PFSK-1 (cell line): ENCODE results near the gene PHACTR1.

Experiments
- FOXP2 ChIP-seq: optimal IDR thresholded peaks from 2 replicates; pipeline ENCODE3; 2011; ENCODE audit warnings: borderline replicate concordance, control low read depth, inconsistent platforms; ENCODE audit not compliant: insufficient read depth; ENCODE audit errors: extremely low read length, extremely low read depth
- POLR2AphosphoS5 ChIP-seq: IDR thresholded peaks from 2 replicates; pipeline ENCODE4 v1.6.1; 2012; ENCODE audit warnings: low read depth, mild to moderate bottlenecking, control low read depth, low read length, moderate library complexity
- SIN3A ChIP-seq: IDR thresholded peaks from 2 replicates; pipeline ENCODE4 v1.6.1; 2012; ENCODE audit warnings: mild to moderate bottlenecking, low read length, moderate library complexity, borderline replicate concordance; ENCODE audit not compliant: insufficient read depth
- TAF1 ChIP-seq: IDR thresholded peaks from 2 replicates; pipeline ENCODE4 v1.6.1; 2012; ENCODE audit warnings: low read length, control low read depth, borderline replicate concordance; ENCODE audit not compliant: insufficient read depth
- TF ChIP-seq, protein P1 (sequence below), 2 experiments: IDR thresholded peaks; 2 replicates each; pipeline versions ENCODE4 v1.6.1 to v1.8.0; 2011 to 2012; ENCODE audit warnings: low read depth in 2 of 2, low read length in 2 of 2, control low read depth in 1 of 2, inconsistent platforms in 1 of 2, mild to moderate bottlenecking in 1 of 2, moderate library complexity in 1 of 2; ENCODE audit not compliant: insufficient read depth in 1 of 2

The PHACTR1 gene

GRCh38 chr6:13063300-13063918, 346.8 kb downstream of the PHACTR1 start:
- no peak for TF ChIP-seq POLR2AphosphoS5
- no peak for TF ChIP-seq SIN3A
- no peak for TF ChIP-seq TAF1
- no peak for TF ChIP-seq FOXP2
- TF ChIP-seq, protein P1, sequence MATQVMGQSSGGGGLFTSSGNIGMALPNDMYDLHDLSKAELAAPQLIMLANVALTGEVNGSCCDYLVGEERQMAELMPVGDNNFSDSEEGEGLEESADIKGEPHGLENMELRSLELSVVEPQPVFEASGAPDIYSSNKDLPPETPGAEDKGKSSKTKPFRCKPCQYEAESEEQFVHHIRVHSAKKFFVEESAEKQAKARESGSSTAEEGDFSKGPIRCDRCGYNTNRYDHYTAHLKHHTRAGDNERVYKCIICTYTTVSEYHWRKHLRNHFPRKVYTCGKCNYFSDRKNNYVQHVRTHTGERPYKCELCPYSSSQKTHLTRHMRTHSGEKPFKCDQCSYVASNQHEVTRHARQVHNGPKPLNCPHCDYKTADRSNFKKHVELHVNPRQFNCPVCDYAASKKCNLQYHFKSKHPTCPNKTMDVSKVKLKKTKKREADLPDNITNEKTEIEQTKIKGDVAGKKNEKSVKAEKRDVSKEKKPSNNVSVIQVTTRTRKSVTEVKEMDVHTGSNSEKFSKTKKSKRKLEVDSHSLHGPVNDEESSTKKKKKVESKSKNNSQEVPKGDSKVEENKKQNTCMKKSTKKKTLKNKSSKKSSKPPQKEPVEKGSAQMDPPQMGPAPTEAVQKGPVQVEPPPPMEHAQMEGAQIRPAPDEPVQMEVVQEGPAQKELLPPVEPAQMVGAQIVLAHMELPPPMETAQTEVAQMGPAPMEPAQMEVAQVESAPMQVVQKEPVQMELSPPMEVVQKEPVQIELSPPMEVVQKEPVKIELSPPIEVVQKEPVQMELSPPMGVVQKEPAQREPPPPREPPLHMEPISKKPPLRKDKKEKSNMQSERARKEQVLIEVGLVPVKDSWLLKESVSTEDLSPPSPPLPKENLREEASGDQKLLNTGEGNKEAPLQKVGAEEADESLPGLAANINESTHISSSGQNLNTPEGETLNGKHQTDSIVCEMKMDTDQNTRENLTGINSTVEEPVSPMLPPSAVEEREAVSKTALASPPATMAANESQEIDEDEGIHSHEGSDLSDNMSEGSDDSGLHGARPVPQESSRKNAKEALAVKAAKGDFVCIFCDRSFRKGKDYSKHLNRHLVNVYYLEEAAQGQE (IDR thresholded peaks at IDR 0.05; ENCODE audit: insufficient read depth in 1 of 2, low read depth in 2 of 2, low read length in 2 of 2) = no peak

DNA sequence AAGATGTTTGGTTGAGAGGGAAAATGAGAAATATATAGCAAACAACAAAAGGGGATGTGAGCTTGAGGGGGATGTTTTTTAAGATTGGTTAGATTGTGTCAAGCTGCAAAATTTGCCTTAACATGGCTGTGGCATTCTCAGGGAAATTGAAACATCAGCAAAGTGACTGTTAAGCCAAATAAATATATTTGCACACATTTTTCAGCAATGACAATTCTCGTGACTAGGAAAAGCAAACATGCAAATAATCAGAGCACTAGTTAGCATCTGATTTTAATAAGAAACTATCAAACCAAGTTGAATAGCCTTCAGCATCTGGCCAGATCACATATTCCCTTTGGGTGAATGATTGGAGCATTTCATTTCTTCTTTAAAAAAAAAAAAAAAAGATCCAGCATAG, 349.0 kb downstream of the PHACTR1 start:
- no peak for TF ChIP-seq FOXP2
- no peak for TF ChIP-seq TAF1
- TF ChIP-seq, protein P1 (IDR thresholded peaks at IDR 0.05; ENCODE audit: insufficient read depth in 1 of 2, low read depth in 2 of 2, low read length in 2 of 2) = no peak
- TF ChIP-seq SIN3A = no peak
- no peak for TF ChIP-seq POLR2AphosphoS5

DNA sequence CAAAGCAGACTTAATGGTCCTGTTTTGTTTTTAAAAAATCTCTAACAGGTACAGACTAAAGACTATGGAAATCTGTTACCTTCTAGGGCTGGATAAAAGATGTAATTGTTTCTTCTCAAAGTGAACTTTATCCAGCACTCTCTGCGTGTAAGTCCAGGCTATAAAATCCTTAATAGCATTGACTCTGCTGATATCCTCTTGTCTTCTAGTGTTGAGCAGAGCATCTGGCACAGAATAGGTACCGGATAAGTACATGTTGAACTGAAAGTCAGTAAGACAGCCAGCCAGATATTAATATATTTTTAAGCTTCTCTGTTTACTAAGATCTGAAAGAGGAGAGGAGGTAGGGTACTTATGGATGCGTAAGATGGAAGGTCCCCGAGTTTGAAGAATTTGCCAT, 349.5 kb downstream of the PHACTR1 start:
- TF ChIP-seq POLR2AphosphoS5 (no peak), TAF1 (no peak), FOXP2 (no peak), SIN3A (no peak)
- TF ChIP-seq, protein P1 (IDR thresholded peaks at IDR 0.05; ENCODE audit: insufficient read depth in 1 of 2, low read depth in 2 of 2, low read length in 2 of 2) = no peak

DNA sequence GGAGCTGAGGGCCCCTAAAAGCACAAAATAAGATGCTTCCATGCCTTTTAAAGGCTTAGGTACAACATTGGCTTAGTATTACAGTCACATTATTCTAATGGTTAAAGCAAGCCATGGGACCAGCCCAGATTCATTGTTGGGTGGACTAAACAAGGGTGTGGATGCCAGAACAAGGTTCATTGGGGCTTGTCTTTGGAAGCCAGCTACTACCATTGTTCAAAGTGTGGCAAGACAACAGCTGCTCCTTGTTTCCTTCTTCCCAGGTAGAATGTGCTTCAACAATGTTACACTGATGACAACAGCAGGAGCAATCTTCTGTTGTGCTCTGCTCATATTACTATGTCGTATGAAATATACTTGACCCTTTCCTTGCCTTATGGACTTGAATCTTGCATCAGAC, 350.3 kb downstream of the PHACTR1 start:
- TF ChIP-seq POLR2AphosphoS5 = no peak
- TF ChIP-seq, protein P1 (IDR thresholded peaks at IDR 0.05; ENCODE audit: insufficient read depth in 1 of 2, low read depth in 2 of 2, low read length in 2 of 2) = no peak
- TF ChIP-seq SIN3A = no peak
- TF ChIP-seq FOXP2 = no peak
- no peak for TF ChIP-seq TAF1
